ENCODE results near the gene SLC9A5. TPM values are rescaled to one million over a fixed set of nuclear protein-coding genes. Genes with fewer than 3 reads are reported as not detected.

Gene SLC9A5
- total and polyA plus RNA-seq, 9 of the 15 experiments (the other 6 are each of a cell fraction or from before 2014, with no cell fraction given), result 0.06 to 3.1 (median 1.2) TPM

GRCh38 chr16:67317853-67318252 is 69.1 kb downstream of the SLC9A5 start:
- Histone ChIP-seq H3K9me1 (ENCODE audit: control insufficient read depth, insufficient read depth, low read length) (no peaks in the 10 kb centered on the region), H3K4me2 (ENCODE audit: insufficient read depth, low read length) (no peak overlapping the region), H3K4me3 (no peak overlapping the region), H3K79me2 (ENCODE audit: control insufficient read depth, insufficient read depth, low read length) (no peaks in the 10 kb centered on the region), H3K27ac (ENCODE audit: extremely low read depth, low read depth, low read length) (no peak overlapping the region), H3K9ac (ENCODE audit: insufficient read depth in 1 of 2, low read depth in 2 of 2, low read length in 2 of 2) (no peak overlapping the region), H2AFZ (ENCODE audit: low read depth, low read length) (no peak overlapping the region), H3K9me3 (replicated peaks; ENCODE audit: control insufficient read depth, insufficient read depth, low read depth, low read length) (no peaks in the 10 kb centered on the region), H3K4me1 (replicated peaks in 1 of 2; ENCODE audit: control insufficient read depth in 2 of 2, insufficient read depth in 2 of 2, low read length in 2 of 2) (peaks cover 0 to 2% of the 10 kb centered on the region in 2 experiments; a peak in 3 of 5 replicates), H3K27me3 (ENCODE audit: control insufficient read depth in 2 of 2, insufficient read depth in 2 of 2, low read length in 2 of 2) (peaks cover 13 to 18% of the 10 kb centered on the region in 2 experiments), H4K20me1 (replicated peaks; ENCODE audit: control insufficient read depth, insufficient read depth, low read length) (no peaks in the 10 kb centered on the region), H3K36me3 (ENCODE audit: control insufficient read depth, insufficient read depth, low read length) (no peaks in the 10 kb centered on the region)
- BruUV-seq (replicated peaks), result no TSS peak
- in situ Hi-C loops (cut with MboI), result no loop called here
- intact Hi-C loops (cut with micrococcal nuclease), result no loop called here
- ATAC-seq (no peak), DNase-seq (ENCODE audit: extremely low read depth in 1 of 4, low spot score in 3 of 4) (no peak), FAIRE-seq (no peak)
- ChIA-PET CTCF (ENCODE audit: low intra/inter-chr PET ratio) (no interaction called here), POLR2A (no interaction called here)
- TF ChIP-seq STAT5A (IDR thresholded peaks at IDR 0.05; ENCODE audit: borderline replicate concordance, low read length), result no peak
- TF ChIP-seq ZNF668 (CRISPR knock-in tag; IDR thresholded peaks at IDR 0.05), result no peak
- TF ChIP-seq FOXA3 (CRISPR knock-in tag; conservative IDR thresholded peaks at IDR 0.05 in 1 of 2, IDR thresholded peaks at IDR 0.05 in 1 of 2), result peak in 1 of 2 experiments; percentile 48; a peak in 1 of 4 replicates
- TF ChIP-seq SAFB2 (IDR thresholded peaks at IDR 0.05; ENCODE audit: borderline replicate concordance, low read depth, low read length, severe bottlenecking), result no peak
- no peak for TF ChIP-seq NCOA6 (IDR thresholded peaks at IDR 0.05)
- TF ChIP-seq THRAP3 (IDR thresholded peaks at IDR 0.05; ENCODE audit: borderline replicate concordance), result no peak
- no peak for TF ChIP-seq GATAD2A (IDR thresholded peaks at IDR 0.05)
- no peak for TF ChIP-seq RBM14 (IDR thresholded peaks at IDR 0.05; ENCODE audit: borderline replicate concordance, insufficient read depth, low read depth, low read length)

MicroRNAs within 50 kb of the gene (microRNA counts, 767-probe panel; counts per million panel counts)
- not detected for microRNA hsa-miR-328

Small RNA genes lying within 50 kb of the gene (microRNA-seq; reads per million reads assigned to microRNA genes)
- gene MIR328 (ENCODE audit: borderline microRNAs expressed), result 15.7 reads per million, percentile 62 among the genes with 10 or more reads in this experiment

Small RNA genes lying within 50 kb of the gene (small RNA-seq; reads per million reads assigned to genes)
- gene MIR328, result 0.95 reads per million, percentile 56 among the genes with 10 or more reads in this experiment

Other genes starting within 250 kb of the SLC9A5 start
Only the 7 nearest of the 21 such genes appear.
- gene MATCAP1, start 65.0 kb upstream of the SLC9A5 start, total RNA-seq (2014; rRNA removed), result 10.3 and 13.2 TPM in 2 replicates
- gene MATCAP1, start 65.0 kb upstream of the SLC9A5 start, total RNA-seq (2014; rRNA removed; fragmentation: Illumina TruSeq; extraction: Trizol), result 5.6 and 6.0 TPM in 2 replicates
- 9.2 and 9.9 TPM in 2 replicates for gene MATCAP1, start 65.0 kb upstream of the SLC9A5 start, total RNA-seq (2015; rRNA removed; fragmentation: Illumina TruSeq; extraction: Trizol)
- gene MATCAP1, start 65.0 kb upstream of the SLC9A5 start, total RNA-seq (2021), result 16.6 and 16.9 TPM in 2 replicates
- gene MATCAP1, start 65.0 kb upstream of the SLC9A5 start, polyA plus RNA-seq (2011; rRNA removed), result 13.4 and 17.8 TPM in 2 replicates
- gene MATCAP1, start 65.0 kb upstream of the SLC9A5 start, polyA plus RNA-seq (2014; fragmentation: Illumina TruSeq; extraction: Trizol), result 10.6 and 12.0 TPM in 2 replicates
- 1 to 10 TPM; 3.4 to 3.8 TPM for gene MATCAP1, start 65.0 kb upstream of the SLC9A5 start, polyA plus RNA-seq (2014; fragmentation: Nextera tagmentation; extraction: Ambion mirVana)
- gene MATCAP1, start 65.0 kb upstream of the SLC9A5 start, polyA plus RNA-seq (2014; rRNA removed), result 20.5 and 27.5 TPM in 2 replicates
- 0.12 TPM in 1 of 2 replicates, not detected in the other for gene EXOC3L1, start 58.8 kb upstream of the SLC9A5 start, total RNA-seq (2014; rRNA removed)
- gene EXOC3L1, start 58.8 kb upstream of the SLC9A5 start, total RNA-seq (2014; rRNA removed; fragmentation: Illumina TruSeq; extraction: Trizol), result not detected in 2 replicates
- gene EXOC3L1, start 58.8 kb upstream of the SLC9A5 start, total RNA-seq (2015; rRNA removed; fragmentation: Illumina TruSeq; extraction: Trizol), result not detected in 2 replicates
- not detected in 2 replicates for gene EXOC3L1, start 58.8 kb upstream of the SLC9A5 start, total RNA-seq (2021)
- gene EXOC3L1, start 58.8 kb upstream of the SLC9A5 start, polyA plus RNA-seq (2011; rRNA removed), result 0.08 TPM in 1 of 2 replicates, not detected in the other
- not detected in 2 replicates for gene EXOC3L1, start 58.8 kb upstream of the SLC9A5 start, polyA plus RNA-seq (2014; fragmentation: Illumina TruSeq; extraction: Trizol)
- gene EXOC3L1, start 58.8 kb upstream of the SLC9A5 start, polyA plus RNA-seq (2014; fragmentation: Nextera tagmentation; extraction: Ambion mirVana), result not detected
- gene EXOC3L1, start 58.8 kb upstream of the SLC9A5 start, polyA plus RNA-seq (2014; rRNA removed), result not detected in 2 replicates
- gene E2F4, start 56.8 kb upstream of the SLC9A5 start, total RNA-seq (2014; rRNA removed), result 109 and 145 TPM in 2 replicates
- 52.8 and 64.0 TPM in 2 replicates for gene E2F4, start 56.8 kb upstream of the SLC9A5 start, total RNA-seq (2014; rRNA removed; fragmentation: Illumina TruSeq; extraction: Trizol)
- 105 and 106 TPM in 2 replicates for gene E2F4, start 56.8 kb upstream of the SLC9A5 start, total RNA-seq (2015; rRNA removed; fragmentation: Illumina TruSeq; extraction: Trizol)
- gene E2F4, start 56.8 kb upstream of the SLC9A5 start, total RNA-seq (2021), result 114 and 115 TPM in 2 replicates
- 83.4 and 101 TPM in 2 replicates for gene E2F4, start 56.8 kb upstream of the SLC9A5 start, polyA plus RNA-seq (2011; rRNA removed)
- 127 and 129 TPM in 2 replicates for gene E2F4, start 56.8 kb upstream of the SLC9A5 start, polyA plus RNA-seq (2014; fragmentation: Illumina TruSeq; extraction: Trizol)
- gene E2F4, start 56.8 kb upstream of the SLC9A5 start, polyA plus RNA-seq (2014; fragmentation: Nextera tagmentation; extraction: Ambion mirVana), result 10 to 100 TPM in 1 of 2 experiments, 1 to 10 TPM in 1; 9.7 to 18.9 TPM
- 139 and 150 TPM in 2 replicates for gene E2F4, start 56.8 kb upstream of the SLC9A5 start, polyA plus RNA-seq (2014; rRNA removed)
- gene ELMO3, start 49.8 kb upstream of the SLC9A5 start, total RNA-seq (2014; rRNA removed), result 1.9 and 3.1 TPM in 2 replicates
- gene ELMO3, start 49.8 kb upstream of the SLC9A5 start, total RNA-seq (2014; rRNA removed; fragmentation: Illumina TruSeq; extraction: Trizol), result 0.48 and 0.58 TPM in 2 replicates
- 1.5 and 1.7 TPM in 2 replicates for gene ELMO3, start 49.8 kb upstream of the SLC9A5 start, total RNA-seq (2015; rRNA removed; fragmentation: Illumina TruSeq; extraction: Trizol)
- 3.9 and 4.6 TPM in 2 replicates for gene ELMO3, start 49.8 kb upstream of the SLC9A5 start, total RNA-seq (2021)
- 2.5 and 4.0 TPM in 2 replicates for gene ELMO3, start 49.8 kb upstream of the SLC9A5 start, polyA plus RNA-seq (2011; rRNA removed)
- gene ELMO3, start 49.8 kb upstream of the SLC9A5 start, polyA plus RNA-seq (2014; fragmentation: Illumina TruSeq; extraction: Trizol), result 0.82 and 1.3 TPM in 2 replicates
- under 1 TPM; 0.04 to 0.06 TPM for gene ELMO3, start 49.8 kb upstream of the SLC9A5 start, polyA plus RNA-seq (2014; fragmentation: Nextera tagmentation; extraction: Ambion mirVana)
- 5.1 and 5.2 TPM in 2 replicates for gene ELMO3, start 49.8 kb upstream of the SLC9A5 start, polyA plus RNA-seq (2014; rRNA removed)
- gene TMEM208, start 21.8 kb upstream of the SLC9A5 start, total RNA-seq (2014; rRNA removed), result 43.6 and 46.8 TPM in 2 replicates
- 25.2 and 31.8 TPM in 2 replicates for gene TMEM208, start 21.8 kb upstream of the SLC9A5 start, total RNA-seq (2014; rRNA removed; fragmentation: Illumina TruSeq; extraction: Trizol)
- 33.3 and 37.4 TPM in 2 replicates for gene TMEM208, start 21.8 kb upstream of the SLC9A5 start, total RNA-seq (2015; rRNA removed; fragmentation: Illumina TruSeq; extraction: Trizol)
- gene TMEM208, start 21.8 kb upstream of the SLC9A5 start, total RNA-seq (2021), result 46.5 and 54.3 TPM in 2 replicates
- gene TMEM208, start 21.8 kb upstream of the SLC9A5 start, polyA plus RNA-seq (2011; rRNA removed), result 55.8 and 67.8 TPM in 2 replicates
- gene TMEM208, start 21.8 kb upstream of the SLC9A5 start, polyA plus RNA-seq (2014; fragmentation: Illumina TruSeq; extraction: Trizol), result 54.1 and 61.7 TPM in 2 replicates
- 100 to 1,000 TPM; 233 to 239 TPM for gene TMEM208, start 21.8 kb upstream of the SLC9A5 start, polyA plus RNA-seq (2014; fragmentation: Nextera tagmentation; extraction: Ambion mirVana)
- 64.4 and 72.6 TPM in 2 replicates for gene TMEM208, start 21.8 kb upstream of the SLC9A5 start, polyA plus RNA-seq (2014; rRNA removed)
- gene FHOD1, start 1.5 kb upstream of the SLC9A5 start, total RNA-seq (2014; rRNA removed), result 47.9 and 57.6 TPM in 2 replicates
- 16.2 and 26.9 TPM in 2 replicates for gene FHOD1, start 1.5 kb upstream of the SLC9A5 start, total RNA-seq (2014; rRNA removed; fragmentation: Illumina TruSeq; extraction: Trizol)
- gene FHOD1, start 1.5 kb upstream of the SLC9A5 start, total RNA-seq (2015; rRNA removed; fragmentation: Illumina TruSeq; extraction: Trizol), result 21.1 and 21.8 TPM in 2 replicates
- 113 and 126 TPM in 2 replicates for gene FHOD1, start 1.5 kb upstream of the SLC9A5 start, total RNA-seq (2021)
- gene FHOD1, start 1.5 kb upstream of the SLC9A5 start, polyA plus RNA-seq (2011; rRNA removed), result 32.3 and 65.2 TPM in 2 replicates
- gene FHOD1, start 1.5 kb upstream of the SLC9A5 start, polyA plus RNA-seq (2014; fragmentation: Illumina TruSeq; extraction: Trizol), result 48.2 and 49.9 TPM in 2 replicates
- gene FHOD1, start 1.5 kb upstream of the SLC9A5 start, polyA plus RNA-seq (2014; fragmentation: Nextera tagmentation; extraction: Ambion mirVana), result 10 to 100 TPM; 18.7 to 19.2 TPM
- 63.0 and 63.7 TPM in 2 replicates for gene FHOD1, start 1.5 kb upstream of the SLC9A5 start, polyA plus RNA-seq (2014; rRNA removed)
- gene PLEKHG4, start 30.6 kb downstream of the SLC9A5 start, total RNA-seq (2014; rRNA removed), result 25.2 and 30.8 TPM in 2 replicates
- gene PLEKHG4, start 30.6 kb downstream of the SLC9A5 start, total RNA-seq (2014; rRNA removed; fragmentation: Illumina TruSeq; extraction: Trizol), result 8.4 and 12.2 TPM in 2 replicates
- gene PLEKHG4, start 30.6 kb downstream of the SLC9A5 start, total RNA-seq (2015; rRNA removed; fragmentation: Illumina TruSeq; extraction: Trizol), result 17.1 and 17.9 TPM in 2 replicates
- gene PLEKHG4, start 30.6 kb downstream of the SLC9A5 start, total RNA-seq (2021), result 32.8 and 35.4 TPM in 2 replicates
- gene PLEKHG4, start 30.6 kb downstream of the SLC9A5 start, polyA plus RNA-seq (2011; rRNA removed), result 25.3 and 38.6 TPM in 2 replicates
- 14.9 and 23.8 TPM in 2 replicates for gene PLEKHG4, start 30.6 kb downstream of the SLC9A5 start, polyA plus RNA-seq (2014; fragmentation: Illumina TruSeq; extraction: Trizol)
- 1 to 10 TPM; 3.7 to 4.7 TPM for gene PLEKHG4, start 30.6 kb downstream of the SLC9A5 start, polyA plus RNA-seq (2014; fragmentation: Nextera tagmentation; extraction: Ambion mirVana)
- 33.5 and 36.8 TPM in 2 replicates for gene PLEKHG4, start 30.6 kb downstream of the SLC9A5 start, polyA plus RNA-seq (2014; rRNA removed)

Data from K562 (cell line).